SK-N-SH (cell line): ENCODE results near the gene MAMLD1.

Experiments
- CTCF ChIP-seq: fragments of 200-600 bp; sonication (generic); IDR thresholded peaks from 2 replicates; pipeline ENCODE4 v1.6.1; 2017; ENCODE audit warnings: antibody characterized with exemption, mild to moderate bottlenecking, moderate library complexity
- EP300 ChIP-seq, 2 experiments: IDR thresholded peaks; 2 replicates each; pipeline versions ENCODE4 v1.4.0 to v1.6.1; 2012; ENCODE audit warnings: borderline replicate concordance in 1 of 2, low read depth in 1 of 2, low read length in 1 of 2
- EZH2phosphoT487 ChIP-seq: fragments of 200-600 bp; sonication (generic); IDR thresholded peaks from 2 replicates; pipeline ENCODE4 v1.6.1; 2017; ENCODE audit warnings: low read depth, mixed run types, mild to moderate bottlenecking, antibody characterized with exemption, moderate library complexity, borderline replicate concordance
- GATA2 ChIP-seq: sonication (generic); formaldehyde crosslinking; IDR thresholded peaks from 2 replicates; pipeline ENCODE4 v1.5.0; 2020; ENCODE audit warnings: mild to moderate bottlenecking, missing genetic modification reagents
- NRF1 ChIP-seq: IDR thresholded peaks from 2 replicates; pipeline ENCODE4 v1.6.1; 2012; ENCODE audit warnings: low read depth, mild to moderate bottlenecking, low read length
- POLR2AphosphoS5 ChIP-seq: IDR thresholded peaks from 2 replicates; pipeline ENCODE4 v1.6.1; 2012; ENCODE audit warnings: low read depth, low read length
- SIN3A ChIP-seq: IDR thresholded peaks from 2 replicates; pipeline ENCODE4 v1.6.1; 2012; ENCODE audit warnings: low read depth, mild to moderate bottlenecking, low read length, moderate library complexity, borderline replicate concordance
- TEAD4 ChIP-seq: IDR thresholded peaks from 2 replicates; pipeline ENCODE4 v1.4.0; 2012; ENCODE audit warnings: mild to moderate bottlenecking, borderline replicate concordance; ENCODE audit not compliant: insufficient read depth
- TF ChIP-seq, protein P1 (sequence below): fragments of 150-350 bp; IDR thresholded peaks from 2 replicates; pipeline ENCODE4 v1.6.1; 2016; ENCODE audit warnings: mild to moderate bottlenecking, low read depth, low read length

GRCh38 chrX:150410513-150410912, 47.4 kb downstream of the MAMLD1 start:
- TF ChIP-seq EZH2phosphoT487 (no peak), POLR2AphosphoS5 (no peak), CTCF (no peak), NRF1 (no peak), SIN3A (no peak), TEAD4 (no peak), GATA2 (CRISPR knock-in tag) (no peak), EP300 (IDR thresholded peaks at IDR 0.05; ENCODE audit: borderline replicate concordance in 1 of 2, low read depth in 1 of 2, low read length in 1 of 2) (no peak)
- TF ChIP-seq, protein P1, sequence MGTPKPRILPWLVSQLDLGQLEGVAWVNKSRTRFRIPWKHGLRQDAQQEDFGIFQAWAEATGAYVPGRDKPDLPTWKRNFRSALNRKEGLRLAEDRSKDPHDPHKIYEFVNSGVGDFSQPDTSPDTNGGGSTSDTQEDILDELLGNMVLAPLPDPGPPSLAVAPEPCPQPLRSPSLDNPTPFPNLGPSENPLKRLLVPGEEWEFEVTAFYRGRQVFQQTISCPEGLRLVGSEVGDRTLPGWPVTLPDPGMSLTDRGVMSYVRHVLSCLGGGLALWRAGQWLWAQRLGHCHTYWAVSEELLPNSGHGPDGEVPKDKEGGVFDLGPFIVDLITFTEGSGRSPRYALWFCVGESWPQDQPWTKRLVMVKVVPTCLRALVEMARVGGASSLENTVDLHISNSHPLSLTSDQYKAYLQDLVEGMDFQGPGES: no peak
